CD4-positive, alpha-beta T cell (primary cell): ENCODE results near the gene RBM28. TPM values are rescaled to one million over a fixed set of nuclear protein-coding genes. Genes with fewer than 3 reads are reported as not detected.
"Not testable (repeated sequence)": the region's sequence is repeated elsewhere in the genome, so short reads cannot be mapped to it uniquely, and the experiment has no call there.

ENCODE experiments used
- ATAC-seq: fragments of 200-7000 bp; cut with Tn5 transposase; one replicate; pipeline ENCODE4 v1.10.0; 2022; ENCODE audit warnings: mild to moderate bottlenecking; ENCODE audit not compliant: poor library complexity
- CTCF ChIA-PET: fragments of 350-600 bp; sonication (Branson Sonifier 250); formaldehyde crosslinking; loops from one replicate; lab custom pipeline; 2021; ENCODE audit warnings: antibody characterized with exemption, inconsistent platforms; lab: Charles Lee
- POLR2A ChIA-PET: fragments of 350-600 bp; sonication (Branson Sonifier 250); formaldehyde crosslinking; loops from one replicate; lab custom pipeline; 2021; ENCODE audit warnings: antibody characterized with exemption, inconsistent platforms; lab: Charles Lee
- DNase-seq, 14 experiments: peaks; one replicate each; pipeline ENCODE4 v3.0.0-alpha.2; 2013 to 2020; ENCODE audit warnings: mixed read lengths in 2 of 14
- H3K27ac ChIP-seq, 2 donors: one replicate each; pipeline versions ENCODE4 v1.5.1 to v1.7.0; 2013; ENCODE audit warnings: low read length in 2 of 2, low read depth in 1 of 2, mild to moderate bottlenecking in 1 of 2
- H3K27me3 ChIP-seq, 2 experiments: 1 replicate in 1 of 2; 2 replicates in 1 of 2; pipeline versions ENCODE4 v1.6.1 to v1.7.0; 2013; ENCODE audit warnings: low read length in 2 of 2, control low read depth in 1 of 2, mild to moderate bottlenecking in 1 of 2, moderate library complexity in 1 of 2; ENCODE audit not compliant: insufficient read depth in 2 of 2, control insufficient read depth in 1 of 2
- H3K36me3 ChIP-seq: one replicate; pipeline ENCODE4 v1.6.1; 2013; ENCODE audit warnings: low read length, control low read depth; ENCODE audit not compliant: insufficient read depth
- H3K4me1 ChIP-seq: one replicate; pipeline ENCODE4 v1.6.1; 2013; ENCODE audit warnings: low read length, control low read depth; ENCODE audit not compliant: insufficient read depth
- H3K4me3 ChIP-seq: one replicate; pipeline ENCODE4 v1.5.1; 2013; ENCODE audit warnings: mild to moderate bottlenecking, low read length, moderate library complexity
- H3K9me3 ChIP-seq, 2 experiments: 1 replicate in 1 of 2; 2 replicates in 1 of 2; pipeline versions ENCODE4 v1.6.1 to v1.7.0; 2013; ENCODE audit warnings: low read length in 2 of 2, mild to moderate bottlenecking in 2 of 2, control low read depth in 1 of 2, moderate library complexity in 1 of 2; ENCODE audit not compliant: control insufficient read depth in 1 of 2, insufficient read depth in 1 of 2
- H3K27ac Mint-ChIP-seq: one replicate; pipeline ENCODE4 v1.8.0; 2020; ENCODE audit warnings: mixed read lengths
- H3K27me3 Mint-ChIP-seq: one replicate; pipeline ENCODE4 v1.8.0; 2021; ENCODE audit warnings: mixed read lengths
- H3K36me3 Mint-ChIP-seq: one replicate; pipeline ENCODE4 v1.8.0; 2021; ENCODE audit warnings: low read depth, mixed read lengths
- H3K4me1 Mint-ChIP-seq: one replicate; pipeline ENCODE4 v1.8.0; 2021; ENCODE audit warnings: low read depth, mixed read lengths
- H3K4me3 Mint-ChIP-seq: one replicate; pipeline ENCODE4 v1.8.0; 2020; ENCODE audit warnings: mild to moderate bottlenecking, mixed read lengths
- H3K9me3 Mint-ChIP-seq: one replicate; pipeline ENCODE4 v1.8.0; 2020; ENCODE audit warnings: mixed read lengths
- intact Hi-C, 2 experiments: fragments of 100-400 bp; cut with DNase I in 1 of 2; cut with micrococcal nuclease in 1 of 2; formaldehyde crosslinking; loops; one replicate each; pipeline versions ENCODE4 v1.15.1 to v1.9.0; 2023 to 2025; cut with DNase I, micrococcal nuclease
- total RNA-seq, 174 experiments: library from RNA in 2 of 174; stranded (reverse) in 2 of 174; gene quantifications; one replicate each; pipeline ENCODE4 v1.2.3 and lab custom pipeline; 2021 to 2026
- TF ChIP-seq, protein P1 (sequence below): fragments of 200-600 bp; IDR thresholded peaks from one replicate; pipeline ENCODE4 v1.8.0; 2022; ENCODE audit warnings: antibody characterized with exemption, mild to moderate bottlenecking

Gene RBM28
- total RNA-seq, 2 experiments from 2014 or later: 10.1 to 10.5 TPM

DNA sequence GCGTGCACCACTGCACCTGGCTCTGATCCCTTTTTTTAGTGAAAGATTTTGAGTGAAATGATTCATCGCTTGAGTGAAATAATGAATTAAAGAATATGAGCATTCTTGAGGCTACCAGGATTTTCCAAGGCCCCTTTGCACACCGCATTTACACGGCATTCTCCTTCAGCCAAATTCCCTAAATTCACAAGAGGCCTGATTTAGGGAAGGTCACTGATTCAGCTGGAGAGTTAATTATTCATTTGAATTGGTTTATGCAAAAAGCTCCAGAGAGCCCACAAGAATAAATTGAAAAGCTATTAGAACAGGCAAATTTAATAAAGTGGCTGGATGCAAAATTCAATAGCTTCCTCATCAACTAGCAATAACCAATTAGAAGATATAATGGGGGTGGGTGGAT is 56.2 kb downstream of the RBM28 start:
- Mint-ChIP-seq H3K9me3 (no peaks in the 10 kb centered on the region), H3K36me3 (peaks cover 45% of the 10 kb centered on the region), H3K27me3 (no peaks in the 10 kb centered on the region), H3K4me3 (no peak overlapping the region), H3K27ac (no peak overlapping the region), H3K4me1 (no peaks in the 10 kb centered on the region)
- no peak overlapping the region for H3K27ac ChIP-seq
- POLR2A ChIA-PET: no interaction called here
- ATAC-seq (no peak), DNase-seq (no peak)
- H3K4me1 ChIP-seq: no peaks in the 10 kb centered on the region
- H3K4me3 ChIP-seq: no peak overlapping the region
- CTCF ChIA-PET: no interaction called here
- H3K36me3 ChIP-seq: no peaks in the 10 kb centered on the region
- H3K27me3 ChIP-seq: no peaks in the 10 kb centered on the region
- TF ChIP-seq, protein P1, sequence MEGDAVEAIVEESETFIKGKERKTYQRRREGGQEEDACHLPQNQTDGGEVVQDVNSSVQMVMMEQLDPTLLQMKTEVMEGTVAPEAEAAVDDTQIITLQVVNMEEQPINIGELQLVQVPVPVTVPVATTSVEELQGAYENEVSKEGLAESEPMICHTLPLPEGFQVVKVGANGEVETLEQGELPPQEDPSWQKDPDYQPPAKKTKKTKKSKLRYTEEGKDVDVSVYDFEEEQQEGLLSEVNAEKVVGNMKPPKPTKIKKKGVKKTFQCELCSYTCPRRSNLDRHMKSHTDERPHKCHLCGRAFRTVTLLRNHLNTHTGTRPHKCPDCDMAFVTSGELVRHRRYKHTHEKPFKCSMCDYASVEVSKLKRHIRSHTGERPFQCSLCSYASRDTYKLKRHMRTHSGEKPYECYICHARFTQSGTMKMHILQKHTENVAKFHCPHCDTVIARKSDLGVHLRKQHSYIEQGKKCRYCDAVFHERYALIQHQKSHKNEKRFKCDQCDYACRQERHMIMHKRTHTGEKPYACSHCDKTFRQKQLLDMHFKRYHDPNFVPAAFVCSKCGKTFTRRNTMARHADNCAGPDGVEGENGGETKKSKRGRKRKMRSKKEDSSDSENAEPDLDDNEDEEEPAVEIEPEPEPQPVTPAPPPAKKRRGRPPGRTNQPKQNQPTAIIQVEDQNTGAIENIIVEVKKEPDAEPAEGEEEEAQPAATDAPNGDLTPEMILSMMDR: no peak
- peaks cover 0 to 4% of the 10 kb centered on the region in 2 experiments for H3K9me3 ChIP-seq
- intact Hi-C loops: no loop called here

DNA sequence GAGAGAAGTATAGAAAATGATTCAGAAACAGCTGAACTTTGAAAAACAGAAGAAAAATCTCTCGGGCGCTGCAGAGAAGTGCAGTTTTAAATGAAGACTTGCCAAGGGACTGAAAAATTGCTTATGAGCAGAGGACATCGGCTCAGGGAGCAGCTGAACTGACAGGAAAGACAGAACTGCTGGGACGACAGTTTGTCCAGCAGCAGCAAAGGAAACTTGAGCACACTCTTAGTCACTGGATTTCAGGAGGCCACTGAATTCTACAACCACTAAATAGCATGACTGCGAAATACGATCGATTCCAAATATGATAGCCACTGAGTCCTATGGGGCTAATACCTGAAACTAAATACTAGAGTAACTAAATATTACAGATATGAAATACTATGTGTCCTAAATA is 59.6 kb downstream of the RBM28 start:
- ATAC-seq (no peak), DNase-seq (no peak)
- no peaks in the 10 kb centered on the region for H3K27me3 Mint-ChIP-seq
- peaks cover 8% of the 10 kb centered on the region for H3K9me3 Mint-ChIP-seq
- ChIA-PET POLR2A (no interaction called here), CTCF (no interaction called here)
- H3K4me1 Mint-ChIP-seq: no peaks in the 10 kb centered on the region
- peaks cover 48% of the 10 kb centered on the region for H3K36me3 Mint-ChIP-seq
- Histone ChIP-seq H3K36me3 (no peaks in the 10 kb centered on the region), H3K27me3 (no peaks in the 10 kb centered on the region), H3K4me3 (no peak overlapping the region), H3K9me3 (peaks cover 0 to 16% of the 10 kb centered on the region in 2 experiments), H3K27ac (no peak overlapping the region), H3K4me1 (no peaks in the 10 kb centered on the region)
- TF ChIP-seq, protein P1: no peak
- intact Hi-C loops: no loop called here
- no peak overlapping the region for H3K27ac Mint-ChIP-seq
- no peak overlapping the region for H3K4me3 Mint-ChIP-seq

DNA sequence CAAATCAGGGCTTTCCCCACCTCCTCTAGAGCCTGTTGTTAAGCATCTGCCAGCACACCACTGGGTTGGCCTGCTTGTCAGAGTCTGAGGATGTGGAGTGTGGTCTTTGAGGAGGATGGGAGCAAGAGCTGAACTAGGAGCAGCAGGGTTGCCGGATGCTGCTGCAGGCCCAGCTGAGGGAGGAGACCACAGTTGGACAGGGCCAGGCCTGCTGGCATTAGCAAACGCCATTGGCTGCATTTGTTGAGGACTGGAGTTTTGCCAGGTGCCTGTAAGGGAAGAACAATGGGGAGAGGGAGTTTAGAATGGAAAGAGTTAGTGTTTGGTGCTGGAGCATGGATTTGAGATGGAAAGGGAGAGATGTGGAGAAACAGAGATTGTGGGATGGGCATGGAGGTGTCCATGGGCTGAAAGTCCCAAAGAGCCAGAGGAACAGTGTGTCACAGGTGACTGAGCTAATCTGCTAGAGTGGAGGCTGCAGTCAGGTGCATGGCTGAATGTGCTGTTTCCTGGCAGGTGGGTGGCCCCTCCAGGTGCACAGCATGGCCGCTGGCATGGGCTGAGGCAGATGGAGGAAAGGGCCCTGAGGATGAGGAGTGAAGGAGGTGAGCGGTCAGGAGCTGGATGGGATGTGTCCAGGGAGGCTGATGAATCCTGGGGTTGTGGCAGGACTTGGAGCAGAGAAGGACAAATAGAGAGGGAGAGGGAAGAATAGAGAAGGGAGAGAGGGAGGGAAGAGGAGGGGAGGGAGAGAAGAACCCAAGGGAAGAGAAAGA is 61.9 kb downstream of the RBM28 start:
- Histone ChIP-seq H3K36me3 (no peaks in the 10 kb centered on the region), H3K4me1 (no peaks in the 10 kb centered on the region), H3K4me3 (no peak overlapping the region), H3K27me3 (no peaks in the 10 kb centered on the region), H3K27ac (no peak overlapping the region), H3K9me3 (peaks cover 0 to 20% of the 10 kb centered on the region in 2 experiments)
- ATAC-seq (no peak), DNase-seq (no peak)
- peaks cover 40% of the 10 kb centered on the region for H3K36me3 Mint-ChIP-seq
- peaks cover 14% of the 10 kb centered on the region for H3K9me3 Mint-ChIP-seq
- H3K27ac Mint-ChIP-seq: no peak overlapping the region
- H3K4me1 Mint-ChIP-seq: no peaks in the 10 kb centered on the region
- H3K4me3 Mint-ChIP-seq: no peak overlapping the region
- TF ChIP-seq, protein P1: no peak
- no peaks in the 10 kb centered on the region for H3K27me3 Mint-ChIP-seq
- ChIA-PET CTCF (no interaction called here), POLR2A (no interaction called here)
- intact Hi-C loops: no loop called here

DNA sequence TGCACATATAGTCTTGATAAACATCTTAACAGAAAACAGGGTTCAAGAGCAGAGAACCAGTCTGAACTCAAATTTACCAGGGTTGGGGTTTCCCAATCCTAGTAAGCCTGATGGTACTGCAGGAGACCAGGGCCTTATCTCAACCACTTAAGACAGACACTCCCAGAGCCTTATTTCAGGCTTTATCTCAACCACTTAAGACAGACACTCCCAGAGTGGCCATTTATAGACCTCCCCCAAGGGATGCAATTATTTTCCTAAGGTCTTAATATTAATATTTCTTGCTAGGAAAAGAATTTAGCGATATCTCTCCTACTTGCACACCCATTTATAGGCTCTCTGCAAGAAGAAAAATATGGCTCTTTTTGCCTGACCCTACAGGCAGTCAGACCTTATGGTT is 63.3 kb downstream of the RBM28 start:
- H3K4me1 Mint-ChIP-seq, intact Hi-C loops, H3K27ac ChIP-seq, H3K27ac Mint-ChIP-seq, H3K4me1 ChIP-seq, POLR2A ChIA-PET, H3K36me3 ChIP-seq, ATAC-seq, H3K4me3 Mint-ChIP-seq, H3K27me3 Mint-ChIP-seq, H3K4me3 ChIP-seq, DNase-seq, CTCF ChIA-PET, H3K27me3 ChIP-seq: not testable (repeated sequence)
- peaks cover 40% of the 10 kb centered on the region for H3K36me3 Mint-ChIP-seq
- peaks cover 0 to 20% of the 10 kb centered on the region in 2 experiments for H3K9me3 ChIP-seq
- H3K9me3 Mint-ChIP-seq: peaks cover 14% of the 10 kb centered on the region
